ENCODE results near the gene KIF26B.
A peak's percentile ranks its signal among the peaks of the same experiment; 100 is the strongest.

Gene KIF26B

DNA sequence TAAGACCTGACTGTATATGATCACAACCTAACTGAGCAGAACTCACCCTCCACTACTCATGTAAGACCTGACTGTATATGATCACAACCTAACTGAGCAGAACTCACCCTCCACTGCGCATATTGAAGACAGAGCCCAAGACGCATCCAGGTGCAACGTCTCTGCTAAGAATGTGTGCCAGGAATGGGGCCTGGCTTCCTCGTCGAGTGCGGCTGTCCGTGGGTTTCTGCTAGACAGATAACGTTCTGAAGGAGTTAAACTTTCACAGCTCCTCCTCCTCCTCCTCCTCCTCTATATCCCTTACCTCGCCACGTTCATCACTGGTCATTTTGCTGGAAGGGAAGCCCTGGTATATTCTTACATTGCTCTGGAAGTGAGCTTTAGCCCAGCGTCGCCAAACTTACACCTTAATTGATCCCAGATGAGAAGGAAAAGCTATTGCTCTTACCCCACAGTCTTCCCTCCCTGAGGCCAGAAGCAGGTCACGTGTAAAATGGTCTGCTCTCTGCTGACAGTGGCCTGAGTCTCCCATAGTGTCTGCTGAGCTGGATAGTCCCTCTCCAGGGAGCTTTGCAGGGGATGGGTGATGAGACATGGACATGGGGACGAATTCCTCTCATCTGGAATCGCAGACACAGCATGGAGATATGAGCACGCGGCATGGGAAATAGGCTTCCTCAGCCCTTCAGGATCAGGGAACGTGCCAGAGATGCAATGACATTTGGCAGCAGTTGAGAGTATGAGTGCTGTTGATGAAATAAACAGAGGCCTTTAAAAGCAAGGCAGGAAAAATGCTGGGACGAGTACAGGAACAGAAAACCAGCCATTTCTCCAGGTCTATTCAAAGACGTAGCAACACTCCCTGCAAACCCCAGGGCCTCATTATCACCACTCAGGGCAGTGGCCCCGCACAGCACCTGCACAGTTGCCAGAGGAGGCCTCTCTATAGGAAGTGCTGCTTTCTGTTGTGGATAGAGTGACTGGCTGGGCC, 528.1 kb downstream of the KIF26B start:
- peak; percentile 70; the same call in 1 of the 2 replicates for TF ChIP-seq TCF4 (CRISPR knock-in tag; IDR thresholded peaks at IDR 0.05; ENCODE audit: borderline replicate concordance)
- TF ChIP-seq, protein P1, sequence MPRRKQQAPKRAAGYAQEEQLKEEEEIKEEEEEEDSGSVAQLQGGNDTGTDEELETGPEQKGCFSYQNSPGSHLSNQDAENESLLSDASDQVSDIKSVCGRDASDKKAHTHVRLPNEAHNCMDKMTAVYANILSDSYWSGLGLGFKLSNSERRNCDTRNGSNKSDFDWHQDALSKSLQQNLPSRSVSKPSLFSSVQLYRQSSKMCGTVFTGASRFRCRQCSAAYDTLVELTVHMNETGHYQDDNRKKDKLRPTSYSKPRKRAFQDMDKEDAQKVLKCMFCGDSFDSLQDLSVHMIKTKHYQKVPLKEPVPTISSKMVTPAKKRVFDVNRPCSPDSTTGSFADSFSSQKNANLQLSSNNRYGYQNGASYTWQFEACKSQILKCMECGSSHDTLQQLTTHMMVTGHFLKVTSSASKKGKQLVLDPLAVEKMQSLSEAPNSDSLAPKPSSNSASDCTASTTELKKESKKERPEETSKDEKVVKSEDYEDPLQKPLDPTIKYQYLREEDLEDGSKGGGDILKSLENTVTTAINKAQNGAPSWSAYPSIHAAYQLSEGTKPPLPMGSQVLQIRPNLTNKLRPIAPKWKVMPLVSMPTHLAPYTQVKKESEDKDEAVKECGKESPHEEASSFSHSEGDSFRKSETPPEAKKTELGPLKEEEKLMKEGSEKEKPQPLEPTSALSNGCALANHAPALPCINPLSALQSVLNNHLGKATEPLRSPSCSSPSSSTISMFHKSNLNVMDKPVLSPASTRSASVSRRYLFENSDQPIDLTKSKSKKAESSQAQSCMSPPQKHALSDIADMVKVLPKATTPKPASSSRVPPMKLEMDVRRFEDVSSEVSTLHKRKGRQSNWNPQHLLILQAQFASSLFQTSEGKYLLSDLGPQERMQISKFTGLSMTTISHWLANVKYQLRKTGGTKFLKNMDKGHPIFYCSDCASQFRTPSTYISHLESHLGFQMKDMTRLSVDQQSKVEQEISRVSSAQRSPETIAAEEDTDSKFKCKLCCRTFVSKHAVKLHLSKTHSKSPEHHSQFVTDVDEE (CRISPR knock-in tag; IDR thresholded peaks at IDR 0.05) = 0 out of 2 replicates have a peak, but pooled peaks have one; percentile 43
- TF ChIP-seq GLIS3 (CRISPR knock-in tag; IDR thresholded peaks at IDR 0.05) = no peak
- ATAC-seq = peak; percentile 47

DNA sequence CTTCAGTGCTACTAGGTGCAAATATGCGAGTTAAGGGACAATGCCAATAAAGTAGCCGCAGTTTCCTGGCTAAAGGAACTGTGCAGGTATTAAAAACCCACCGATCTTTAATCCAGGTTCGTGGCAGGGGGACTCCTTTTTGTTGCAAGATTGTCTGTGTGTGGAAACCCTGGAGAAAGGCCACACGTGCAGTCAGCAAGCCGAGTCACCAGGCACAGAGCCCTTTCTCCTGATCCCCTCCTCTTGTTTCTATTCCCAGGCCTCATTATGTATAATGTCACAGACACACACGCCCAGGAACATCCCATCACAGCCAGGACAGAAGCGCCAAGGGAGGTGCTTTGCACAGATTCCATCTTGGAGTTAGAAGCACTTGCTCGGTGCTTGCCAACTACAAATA, 528.9 kb downstream of the KIF26B start:
- TF ChIP-seq, protein P2, sequence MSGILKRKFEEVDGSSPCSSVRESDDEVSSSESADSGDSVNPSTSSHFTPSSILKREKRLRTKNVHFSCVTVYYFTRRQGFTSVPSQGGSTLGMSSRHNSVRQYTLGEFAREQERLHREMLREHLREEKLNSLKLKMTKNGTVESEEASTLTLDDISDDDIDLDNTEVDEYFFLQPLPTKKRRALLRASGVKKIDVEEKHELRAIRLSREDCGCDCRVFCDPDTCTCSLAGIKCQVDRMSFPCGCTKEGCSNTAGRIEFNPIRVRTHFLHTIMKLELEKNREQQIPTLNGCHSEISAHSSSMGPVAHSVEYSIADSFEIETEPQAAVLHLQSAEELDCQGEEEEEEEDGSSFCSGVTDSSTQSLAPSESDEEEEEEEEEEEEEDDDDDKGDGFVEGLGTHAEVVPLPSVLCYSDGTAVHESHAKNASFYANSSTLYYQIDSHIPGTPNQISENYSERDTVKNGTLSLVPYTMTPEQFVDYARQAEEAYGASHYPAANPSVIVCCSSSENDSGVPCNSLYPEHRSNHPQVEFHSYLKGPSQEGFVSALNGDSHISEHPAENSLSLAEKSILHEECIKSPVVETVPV (CRISPR knock-in tag; IDR thresholded peaks at IDR 0.05) = no peak
- TF ChIP-seq ISL1 (CRISPR knock-in tag; IDR thresholded peaks at IDR 0.05) (no peak), ESRRG (CRISPR knock-in tag; IDR thresholded peaks at IDR 0.05) (no peak), ZFP30 (CRISPR knock-in tag; IDR thresholded peaks at IDR 0.05) (no peak), ZNF8 (CRISPR knock-in tag; IDR thresholded peaks at IDR 0.05) (no peak), ZNF565 (CRISPR knock-in tag; conservative IDR thresholded peaks at IDR 0.05; ENCODE audit: low read depth) (no peak)
- no peak for ATAC-seq

DNA sequence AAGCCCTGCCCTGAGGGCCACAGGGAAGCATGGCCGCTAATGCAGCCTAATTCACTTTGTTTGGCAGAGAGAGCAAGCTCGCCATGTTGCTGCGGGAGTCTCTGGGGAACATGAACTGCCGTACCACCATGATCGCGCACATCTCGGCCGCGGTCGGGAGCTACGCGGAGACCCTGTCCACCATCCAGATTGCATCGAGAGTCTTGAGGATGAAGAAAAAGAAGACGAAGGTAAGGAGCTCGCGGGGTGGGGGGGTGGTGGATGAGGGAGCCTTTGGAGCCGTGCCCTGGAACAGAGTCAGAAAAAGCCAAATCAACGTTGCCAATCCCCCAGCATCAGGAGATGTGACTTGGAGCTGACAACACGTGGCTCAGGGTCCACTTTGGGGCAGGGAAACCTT, 529.4 kb downstream of the KIF26B start:
- ATAC-seq = no peak
- TF ChIP-seq TOX (CRISPR knock-in tag; IDR thresholded peaks at IDR 0.05; ENCODE audit: borderline replicate concordance) = no peak
- TF ChIP-seq ESRRG (CRISPR knock-in tag; IDR thresholded peaks at IDR 0.05) = no peak
- no peak for TF ChIP-seq ZNF70 (CRISPR knock-in tag; IDR thresholded peaks at IDR 0.05)
- TF ChIP-seq GLIS3 (CRISPR knock-in tag; IDR thresholded peaks at IDR 0.05) = no peak

DNA sequence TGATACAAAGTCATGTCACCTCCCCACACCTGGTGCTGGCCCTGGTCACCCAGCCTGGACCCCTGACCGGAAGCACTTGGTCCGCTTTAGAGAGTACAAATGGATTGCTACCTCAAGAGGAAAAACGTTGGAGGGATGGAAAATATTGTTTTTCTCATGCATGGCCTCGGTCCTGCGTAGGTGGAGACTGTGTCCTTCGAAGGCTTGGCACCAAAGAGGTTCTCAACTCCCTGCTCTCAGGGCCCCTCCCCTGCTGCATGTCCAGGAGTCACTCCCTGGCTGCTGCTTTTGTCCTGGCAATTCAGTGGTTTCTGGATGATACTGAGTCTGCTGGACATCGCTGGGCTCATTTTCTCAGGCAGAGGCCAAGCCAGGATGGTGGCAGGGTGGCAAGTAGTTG, 529.8 kb downstream of the KIF26B start:
- TF ChIP-seq, protein P3, sequence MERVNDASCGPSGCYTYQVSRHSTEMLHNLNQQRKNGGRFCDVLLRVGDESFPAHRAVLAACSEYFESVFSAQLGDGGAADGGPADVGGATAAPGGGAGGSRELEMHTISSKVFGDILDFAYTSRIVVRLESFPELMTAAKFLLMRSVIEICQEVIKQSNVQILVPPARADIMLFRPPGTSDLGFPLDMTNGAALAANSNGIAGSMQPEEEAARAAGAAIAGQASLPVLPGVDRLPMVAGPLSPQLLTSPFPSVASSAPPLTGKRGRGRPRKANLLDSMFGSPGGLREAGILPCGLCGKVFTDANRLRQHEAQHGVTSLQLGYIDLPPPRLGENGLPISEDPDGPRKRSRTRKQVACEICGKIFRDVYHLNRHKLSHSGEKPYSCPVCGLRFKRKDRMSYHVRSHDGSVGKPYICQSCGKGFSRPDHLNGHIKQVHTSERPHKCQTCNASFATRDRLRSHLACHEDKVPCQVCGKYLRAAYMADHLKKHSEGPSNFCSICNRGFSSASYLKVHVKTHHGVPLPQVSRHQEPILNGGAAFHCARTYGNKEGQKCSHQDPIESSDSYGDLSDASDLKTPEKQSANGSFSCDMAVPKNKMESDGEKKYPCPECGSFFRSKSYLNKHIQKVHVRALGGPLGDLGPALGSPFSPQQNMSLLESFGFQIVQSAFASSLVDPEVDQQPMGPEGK (CRISPR knock-in tag; IDR thresholded peaks at IDR 0.05; ENCODE audit: borderline replicate concordance) = no peak
- TF ChIP-seq TCF4 (CRISPR knock-in tag; IDR thresholded peaks at IDR 0.05; ENCODE audit: borderline replicate concordance) (no peak), ISL1 (CRISPR knock-in tag; IDR thresholded peaks at IDR 0.05) (no peak), OSR1 (CRISPR knock-in tag; IDR thresholded peaks at IDR 0.05) (no peak), ZC3H10 (CRISPR knock-in tag; IDR thresholded peaks at IDR 0.05) (no peak), TOX (CRISPR knock-in tag; IDR thresholded peaks at IDR 0.05; ENCODE audit: borderline replicate concordance) (no peak)
- ATAC-seq = no peak

DNA sequence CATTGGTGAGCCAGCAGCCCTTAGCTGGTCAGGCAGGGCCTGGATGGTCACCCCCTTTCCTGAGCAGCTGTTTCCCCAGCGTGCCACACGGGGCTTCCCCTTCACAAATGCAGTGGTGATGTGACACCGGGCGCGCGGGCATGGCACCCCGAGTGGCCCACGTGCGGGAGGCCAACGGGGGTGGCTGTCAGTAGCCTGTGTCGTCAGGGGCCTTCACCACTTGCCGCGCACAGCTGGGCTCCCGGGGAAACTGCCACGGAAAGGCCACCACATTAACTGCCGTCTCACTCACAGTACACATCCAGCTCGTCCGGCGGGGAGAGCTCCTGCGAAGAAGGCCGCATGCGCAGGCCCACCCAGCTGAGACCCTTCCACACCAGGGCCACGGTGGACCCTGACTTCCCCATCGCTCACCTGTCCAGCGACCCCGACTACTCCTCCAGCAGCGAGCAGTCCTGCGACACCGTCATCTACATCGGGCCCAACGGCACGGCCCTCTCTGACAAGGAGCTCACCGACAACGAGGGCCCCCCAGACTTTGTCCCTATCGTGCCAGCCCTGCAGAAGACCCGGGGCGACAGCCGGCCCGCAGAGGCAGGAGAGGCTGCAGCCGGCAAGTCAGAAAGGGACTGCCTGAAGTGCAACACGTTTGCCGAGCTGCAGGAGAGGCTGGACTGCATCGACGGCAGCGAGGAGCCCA, 530.5 kb downstream of the KIF26B start:
- TF ChIP-seq GLIS3 (CRISPR knock-in tag; IDR thresholded peaks at IDR 0.05) (no peak), RARB (CRISPR knock-in tag; IDR thresholded peaks at IDR 0.05) (no peak), TCF4 (CRISPR knock-in tag; IDR thresholded peaks at IDR 0.05; ENCODE audit: borderline replicate concordance) (no peak)
- ATAC-seq = no peak

DNA sequence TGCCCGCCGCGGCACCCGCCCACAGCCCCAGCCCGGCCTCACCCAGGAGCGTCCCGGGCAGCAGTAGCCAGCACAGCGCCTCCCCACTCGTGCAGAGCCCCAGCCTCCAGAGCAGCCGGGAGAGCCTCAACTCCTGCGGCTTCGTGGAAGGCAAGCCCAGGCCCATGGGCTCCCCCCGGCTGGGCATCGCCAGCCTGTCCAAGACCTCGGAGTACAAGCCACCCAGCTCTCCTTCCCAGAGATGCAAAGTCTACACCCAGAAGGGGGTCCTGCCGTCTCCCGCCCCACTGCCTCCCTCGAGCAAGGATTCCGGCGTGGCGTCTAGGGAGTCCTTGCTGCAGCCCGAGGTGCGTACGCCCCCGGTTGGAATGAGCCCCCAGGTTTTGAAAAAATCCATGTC, 531.2 kb downstream of the KIF26B start:
- TF ChIP-seq ISL1 (CRISPR knock-in tag; IDR thresholded peaks at IDR 0.05) (no peak), OSR1 (CRISPR knock-in tag; IDR thresholded peaks at IDR 0.05) (no peak), TOX (CRISPR knock-in tag; IDR thresholded peaks at IDR 0.05; ENCODE audit: borderline replicate concordance) (no peak)
- TF ChIP-seq, protein P2 (CRISPR knock-in tag; IDR thresholded peaks at IDR 0.05) = no peak
- TF ChIP-seq, protein P4, sequence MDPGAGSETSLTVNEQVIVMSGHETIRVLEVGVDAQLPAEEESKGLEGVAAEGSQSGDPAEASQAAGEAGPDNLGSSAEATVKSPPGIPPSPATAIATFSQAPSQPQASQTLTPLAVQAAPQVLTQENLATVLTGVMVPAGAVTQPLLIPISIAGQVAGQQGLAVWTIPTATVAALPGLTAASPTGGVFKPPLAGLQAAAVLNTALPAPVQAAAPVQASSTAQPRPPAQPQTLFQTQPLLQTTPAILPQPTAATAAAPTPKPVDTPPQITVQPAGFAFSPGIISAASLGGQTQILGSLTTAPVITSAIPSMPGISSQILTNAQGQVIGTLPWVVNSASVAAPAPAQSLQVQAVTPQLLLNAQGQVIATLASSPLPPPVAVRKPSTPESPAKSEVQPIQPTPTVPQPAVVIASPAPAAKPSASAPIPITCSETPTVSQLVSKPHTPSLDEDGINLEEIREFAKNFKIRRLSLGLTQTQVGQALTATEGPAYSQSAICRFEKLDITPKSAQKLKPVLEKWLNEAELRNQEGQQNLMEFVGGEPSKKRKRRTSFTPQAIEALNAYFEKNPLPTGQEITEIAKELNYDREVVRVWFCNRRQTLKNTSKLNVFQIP (CRISPR knock-in tag; IDR thresholded peaks at IDR 0.05; ENCODE audit: borderline replicate concordance, low read depth) = no peak
- TF ChIP-seq, protein P3 (CRISPR knock-in tag; IDR thresholded peaks at IDR 0.05; ENCODE audit: borderline replicate concordance) = no peak
- ATAC-seq = no peak

All from SK-N-SH treated with all-trans-retinoic acid at 6 μM for 48 hours (cell line).